Measurements from ENCODE around the gene CSF1.

The CSF1 gene

GRCh38 chr1:109879881-109880525, 30.6 kb upstream of the CSF1 start:
- TF ChIP-seq CTCF (IDR thresholded peaks at IDR 0.05; ENCODE audit: low read depth, low read length), result no peak
- DNase-seq (ENCODE audit: extremely low read depth, low read depth), result no peak

GRCh38 chr1:109880971-109881894, 29.4 kb upstream of the CSF1 start:
- no peak for DNase-seq (ENCODE audit: extremely low read depth, low read depth)
- TF ChIP-seq CTCF (IDR thresholded peaks at IDR 0.05; ENCODE audit: low read depth, low read length), result no peak

- DNase-seq (ENCODE audit: extremely low read depth, low read depth), result no peak
Observed at GRCh38 chr1:109881906-109882287, 28.8 kb upstream of the CSF1 start.

GRCh38 chr1:109882288-109883245, 28.1 kb upstream of the CSF1 start:
- DNase-seq (ENCODE audit: extremely low read depth, low read depth), result no peak
- TF ChIP-seq CTCF (IDR thresholded peaks at IDR 0.05; ENCODE audit: low read depth, low read length), result no peak

More at GRCh38 chr1:109881906-109882287, 28.8 kb upstream of the CSF1 start:
- no peak for TF ChIP-seq CTCF (IDR thresholded peaks at IDR 0.05; ENCODE audit: low read depth, low read length)

GRCh38 chr1:109883248-109883955, 27.2 kb upstream of the CSF1 start:
- no peak for DNase-seq (ENCODE audit: extremely low read depth, low read depth)

More at GRCh38 chr1:109883248-109883955, 27.2 kb upstream of the CSF1 start:
- TF ChIP-seq CTCF (IDR thresholded peaks at IDR 0.05; ENCODE audit: low read depth, low read length), result no peak

Measured in AG09319 (cell line).